ENCODE data around the gene STK24. TPM values are rescaled to one million over a fixed set of nuclear protein-coding genes. Genes with fewer than 3 reads are reported as not detected.

The STK24 gene
- total and polyA plus RNA-seq, 2 of the 8 experiments (the other 6 are each of a cell fraction or from before 2014, with no cell fraction given): 62.8 to 143 TPM

DNA sequence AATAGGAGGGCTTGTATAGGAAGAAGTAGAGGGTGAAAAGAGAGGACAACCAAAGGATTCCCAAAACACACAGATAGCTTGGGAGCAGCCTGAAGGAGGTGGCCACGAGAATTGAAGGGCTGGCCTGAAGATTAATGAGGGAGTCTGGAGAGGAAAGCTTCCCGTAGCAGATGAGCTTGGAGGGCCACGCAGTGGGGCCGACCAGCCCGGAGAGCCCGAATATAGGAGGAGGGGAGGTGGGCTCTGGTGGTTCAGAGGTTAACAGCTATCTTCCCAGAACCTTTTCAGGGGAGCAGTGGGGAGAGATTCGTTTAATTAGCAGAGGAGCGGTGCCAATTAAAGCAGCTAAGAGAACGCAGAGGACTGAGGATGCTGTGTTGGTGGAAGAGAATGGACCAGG is 154.9 kb downstream of the STK24 start (continued):
- TF ChIP-seq, protein P1, sequence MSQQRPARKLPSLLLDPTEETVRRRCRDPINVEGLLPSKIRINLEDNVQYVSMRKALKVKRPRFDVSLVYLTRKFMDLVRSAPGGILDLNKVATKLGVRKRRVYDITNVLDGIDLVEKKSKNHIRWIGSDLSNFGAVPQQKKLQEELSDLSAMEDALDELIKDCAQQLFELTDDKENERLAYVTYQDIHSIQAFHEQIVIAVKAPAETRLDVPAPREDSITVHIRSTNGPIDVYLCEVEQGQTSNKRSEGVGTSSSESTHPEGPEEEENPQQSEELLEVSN (IDR thresholded peaks at IDR 0.05): no peak
- no peak for TF ChIP-seq JUND (IDR thresholded peaks at IDR 0.05; ENCODE audit: low read length)
- TF ChIP-seq ASH2L (IDR thresholded peaks at IDR 0.05; ENCODE audit: low read length): no peak
- TF ChIP-seq TCF12 (IDR thresholded peaks at IDR 0.05; ENCODE audit: low read depth, low read length): no peak
- no peak for TF ChIP-seq SIX5 (IDR thresholded peaks at IDR 0.05; ENCODE audit: low read depth, low read length)
- TF ChIP-seq BCL11A (IDR thresholded peaks at IDR 0.05; ENCODE audit: low read depth in 2 of 2, low read length in 2 of 2): no peak
- TF ChIP-seq JUN (IDR thresholded peaks at IDR 0.05; ENCODE audit: low read depth, low read length): no peak
